H1 (cell line): ENCODE measurements around the gene CERT1. TPM values are rescaled to one million over a fixed set of nuclear protein-coding genes. Genes with fewer than 3 reads are reported as not detected.

Experiments used
- polyA plus RNA-seq, 7 experiments: library from polyadenylated mRNA; depleted of rRNA in 3 of 7; stranded (reverse) in 5 of 7; unstranded in 2 of 7; fragments of >200 nt in 5 of 7; fragments of 200-250 nt in 2 of 7; gene quantifications; 1 replicate in 5 of 7; 2 replicates in 1 of 7; 4 replicates in 1 of 7; pipeline versions ENCODE4 v1.2.1 to v1.2.3, GENCODE V29; 2011 to 2013; ENCODE audit warnings: missing spikeins in 2 of 7, mixed read lengths in 2 of 7
- total RNA-seq: library from RNA; stranded (reverse); fragmentation: NEBNext Ultra II Directional; extraction: Animal tissue kit (Norgen Biotek cat#: 25700); gene quantifications from 2 replicates; pipeline ENCODE4 v1.2.1, GENCODE V29; 2021
- TF ChIP-seq, protein P1 (sequence below), 3 experiments: IDR thresholded peaks; 1 replicate in 2 of 3; 2 replicates in 1 of 3; pipeline versions ENCODE4 v1.5.1 to v1.6.1; 2011; ENCODE audit warnings: low read length in 3 of 3, mild to moderate bottlenecking in 3 of 3, inconsistent platforms in 2 of 3, low read depth in 1 of 3, moderate library complexity in 1 of 3; ENCODE audit not compliant: insufficient read depth in 1 of 3; ENCODE audit errors: control extremely low read depth in 1 of 3

Gene CERT1
- total and polyA plus RNA-seq, 2 of the 8 experiments (the other 6 are each of a cell fraction or from before 2014, with no cell fraction given), result 7.8 to 55.3 TPM

DNA sequence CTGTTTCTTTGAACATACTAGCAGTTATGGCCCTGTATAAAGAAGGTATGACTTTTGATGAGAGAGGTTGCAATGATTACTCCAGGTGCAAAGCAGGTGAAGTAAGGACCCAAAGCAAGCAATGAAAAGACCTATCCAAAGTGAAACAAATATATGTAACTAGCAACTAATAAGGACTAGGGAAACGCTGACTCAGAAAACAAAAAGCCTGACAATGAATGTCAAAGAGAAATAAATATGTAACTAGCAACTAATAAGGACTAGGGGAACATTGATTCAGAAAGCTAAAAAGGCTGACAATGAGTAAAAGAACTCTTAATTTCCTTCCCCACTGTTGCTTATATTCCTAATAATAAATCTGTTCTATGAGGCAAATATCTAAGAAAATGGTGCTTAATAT, 131.3 kb downstream of the CERT1 start (continued):
- TF ChIP-seq, protein P1, sequence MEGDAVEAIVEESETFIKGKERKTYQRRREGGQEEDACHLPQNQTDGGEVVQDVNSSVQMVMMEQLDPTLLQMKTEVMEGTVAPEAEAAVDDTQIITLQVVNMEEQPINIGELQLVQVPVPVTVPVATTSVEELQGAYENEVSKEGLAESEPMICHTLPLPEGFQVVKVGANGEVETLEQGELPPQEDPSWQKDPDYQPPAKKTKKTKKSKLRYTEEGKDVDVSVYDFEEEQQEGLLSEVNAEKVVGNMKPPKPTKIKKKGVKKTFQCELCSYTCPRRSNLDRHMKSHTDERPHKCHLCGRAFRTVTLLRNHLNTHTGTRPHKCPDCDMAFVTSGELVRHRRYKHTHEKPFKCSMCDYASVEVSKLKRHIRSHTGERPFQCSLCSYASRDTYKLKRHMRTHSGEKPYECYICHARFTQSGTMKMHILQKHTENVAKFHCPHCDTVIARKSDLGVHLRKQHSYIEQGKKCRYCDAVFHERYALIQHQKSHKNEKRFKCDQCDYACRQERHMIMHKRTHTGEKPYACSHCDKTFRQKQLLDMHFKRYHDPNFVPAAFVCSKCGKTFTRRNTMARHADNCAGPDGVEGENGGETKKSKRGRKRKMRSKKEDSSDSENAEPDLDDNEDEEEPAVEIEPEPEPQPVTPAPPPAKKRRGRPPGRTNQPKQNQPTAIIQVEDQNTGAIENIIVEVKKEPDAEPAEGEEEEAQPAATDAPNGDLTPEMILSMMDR (IDR thresholded peaks at IDR 0.05; ENCODE audit: control extremely low read depth in 1 of 3, insufficient read depth in 1 of 3, low read depth in 1 of 3, low read length in 3 of 3), result no peak
